ENCODE measurements around the gene ZFAND2A. TPM values are rescaled to one million over a fixed set of nuclear protein-coding genes. Genes with fewer than 3 reads are reported as not detected.
"Not testable (repeated sequence)": the region's sequence is repeated elsewhere in the genome, so short reads cannot be mapped to it uniquely, and the experiment has no call there.

The ZFAND2A gene
- total and polyA plus RNA-seq, 11 donors = 5.6 to 25.6 (median 9.9) TPM

- intact Hi-C loops (cut with DNase I) = loop anchor here in 2 of 10 donors (10.0 kb wide), 1 partner anchor 156 kb away; no protein-coding TSS in a partner anchor
- TF ChIP-seq CTCF (IDR thresholded peaks at IDR 0.05) = no peak
- H3K27ac ChIP-seq = no peak overlapping the region
- H3K9me3 ChIP-seq = no peaks in the 10 kb centered on the region
- 79 to 88% (median 85%) methylated on average over 9 of the region's 9 CpGs for WGBS, 4 donors
- peaks cover 0 to 65% (median 55%) of the 10 kb centered on the region in 9 donors for H3K36me3 ChIP-seq
- no peaks in the 10 kb centered on the region for H3K27me3 ChIP-seq
- ATAC-seq (no peak), DNase-seq (no peak)
- no peak overlapping the region for H3K4me3 ChIP-seq
- H3K4me1 ChIP-seq = no peaks in the 10 kb centered on the region
Observed at GRCh38 chr7:1150400-1151002, 9.5 kb downstream of the ZFAND2A start.

GRCh38 chr7:1149351-1149794 is 10.6 kb downstream of the ZFAND2A start:
- TF ChIP-seq POLR2A (IDR thresholded peaks at IDR 0.05) (no peak), CTCF (IDR thresholded peaks at IDR 0.05) (no peak)
- peaks cover 0 to 54% (median 44%) of the 10 kb centered on the region in 9 donors for H3K36me3 ChIP-seq
- 89 to 97% (median 96%) methylated on average over 15 to 20 of the region's 20 CpGs for WGBS, 4 donors
- H3K4me3 ChIP-seq = no peak overlapping the region
- ATAC-seq (peak in 1 of 4 donors; percentile 44), DNase-seq (no peak)
- H3K27me3 ChIP-seq = no peaks in the 10 kb centered on the region
- H3K4me1 ChIP-seq = peaks cover 0 to 2% (median 0%) of the 10 kb centered on the region in 12 donors
- no peaks in the 10 kb centered on the region for H3K9me3 ChIP-seq
- H3K27ac ChIP-seq = no peak overlapping the region
- intact Hi-C loops (cut with DNase I) = no loop called here

- ATAC-seq; H3K4me1 ChIP-seq; H3K4me3 ChIP-seq; DNase-seq; H3K27me3 ChIP-seq; intact Hi-C loops (cut with DNase I); H3K27ac ChIP-seq; H3K9me3 ChIP-seq: not testable (repeated sequence)
- 86 to 94% (median 91%) methylated on average over 8 to 10 of the region's 12 CpGs for WGBS, 4 donors
- peaks cover 0 to 39% (median 29%) of the 10 kb centered on the region in 9 donors for H3K36me3 ChIP-seq
Observed at GRCh38 chr7:1147873-1148272, 12.1 kb downstream of the ZFAND2A start.

GRCh38 chr7:1144269-1144771 is 15.7 kb downstream of the ZFAND2A start:
- intact Hi-C loops (cut with DNase I) = loop anchor here in 3 of 10 donors (2.0 to 5.0 kb wide), 5 partner anchors 57 to 237 kb away; partner anchors contain the start of gene GPER1 (in 1 of the 3)
- TF ChIP-seq CTCF (IDR thresholded peaks at IDR 0.05) = peak; percentile 13 to 60 (median 41)
- TF ChIP-seq POLR2A (IDR thresholded peaks at IDR 0.05) = no peak
- Histone ChIP-seq H3K4me3 (no peak overlapping the region), H3K4me1 (peaks cover 0 to 9% (median 2%) of the 10 kb centered on the region in 12 donors), H3K9me3 (no peaks in the 10 kb centered on the region), H3K36me3 (peaks cover 0 to 5% (median 0%) of the 10 kb centered on the region in 9 donors), H3K27ac (peak overlapping the region in 3 of 12 donors; percentile 7 to 49 (median 18)), H3K27me3 (no peaks in the 10 kb centered on the region)
- peak; percentile 71 to 96 (median 94) for ATAC-seq
- peak in 4 of 5 donors; percentile 56 to 80 (median 68) for DNase-seq
- WGBS, 4 donors = 39 to 45% (median 40%) methylated on average over 17 to 23 of the region's 23 CpGs

GRCh38 chr7:1143031-1143430 is 17.0 kb downstream of the ZFAND2A start:
- intact Hi-C loops (cut with DNase I) = loop anchor here in 2 of 10 donors (5.0 kb wide), 3 partner anchors 56 to 236 kb away; partner anchors contain the start of gene GPER1 (in 1 of the 2)
- H3K9me3 ChIP-seq, H3K27ac ChIP-seq, ATAC-seq, DNase-seq, H3K36me3 ChIP-seq, H3K27me3 ChIP-seq, H3K4me3 ChIP-seq: not testable (repeated sequence)
- WGBS, 4 donors = 82 to 91% (median 85%) methylated on average over 5 of the region's 5 CpGs
- peaks cover 0 to 15% (median 7%) of the 10 kb centered on the region in 12 donors for H3K4me1 ChIP-seq

All from heart left ventricle (tissue), 16 donors.